ENCODE measurements around the gene GNB5. TPM values are rescaled to one million over a fixed set of nuclear protein-coding genes. Genes with fewer than 3 reads are reported as not detected.

Gene GNB5
- total and polyA plus RNA-seq, 8 donors = 11.3 to 18.9 (median 14.5) TPM

GRCh38 chr15:52214553-52214952, 23.4 kb upstream of the GNB5 start:
- H3K27ac ChIP-seq = no peak overlapping the region
- no peak overlapping the region for H3K4me3 ChIP-seq
- H3K36me3 ChIP-seq = peaks cover 0 to 44% of the 10 kb centered on the region in 2 donors
- intact Hi-C loops (cut with DNase I) = no loop called here
- H3K9me3 ChIP-seq = no peaks in the 10 kb centered on the region
- no peak for DNase-seq
- no peaks in the 10 kb centered on the region for H3K4me1 ChIP-seq
- TF ChIP-seq CTCF (IDR thresholded peaks at IDR 0.05) = no peak
- ATAC-seq = no peak
- no peaks in the 10 kb centered on the region for H3K27me3 ChIP-seq

GRCh38 chr15:52213206-52213605, 22.0 kb upstream of the GNB5 start:
- no peaks in the 10 kb centered on the region for H3K9me3 ChIP-seq
- no peak overlapping the region for H3K4me3 ChIP-seq
- H3K27ac ChIP-seq = no peak overlapping the region
- intact Hi-C loops (cut with DNase I) = no loop called here
- no peaks in the 10 kb centered on the region for H3K27me3 ChIP-seq
- peaks cover 0 to 36% of the 10 kb centered on the region in 2 donors for H3K36me3 ChIP-seq
- H3K4me1 ChIP-seq = no peaks in the 10 kb centered on the region
- no peak for DNase-seq
- no peak for ATAC-seq
- TF ChIP-seq CTCF (IDR thresholded peaks at IDR 0.05) = no peak

DNA sequence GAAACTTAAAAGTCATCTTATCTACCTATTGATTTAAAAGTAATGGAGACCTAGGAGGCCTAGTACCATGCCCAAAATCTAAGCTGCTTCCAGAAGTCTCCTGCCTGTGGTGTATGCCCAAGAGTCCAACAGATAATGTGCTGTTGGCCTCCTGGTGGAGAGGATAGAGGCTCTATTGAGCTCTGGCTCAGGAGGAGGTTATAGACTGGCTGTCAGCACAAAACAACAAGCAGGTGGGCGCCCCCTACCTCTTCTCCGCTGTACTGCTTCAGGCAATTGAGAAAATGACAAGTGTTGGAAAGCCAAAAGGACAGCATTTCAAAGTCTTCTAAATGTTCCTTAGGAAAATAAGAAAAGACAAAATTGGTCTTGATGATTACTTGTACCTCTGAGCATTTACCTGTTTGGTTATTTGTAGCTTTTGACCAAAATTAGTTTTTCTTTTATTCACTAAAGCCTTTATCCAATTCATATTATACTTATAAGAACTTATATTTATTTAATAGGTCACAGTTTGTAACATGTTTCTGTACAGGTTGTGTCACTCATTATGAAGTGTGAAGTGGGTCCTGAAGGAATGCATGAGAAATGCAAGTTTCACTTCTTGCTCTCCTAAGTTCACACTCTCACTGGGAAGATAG, 17.2 kb upstream of the GNB5 start:
- Histone ChIP-seq H3K9me3 (no peaks in the 10 kb centered on the region), H3K27ac (no peak overlapping the region), H3K4me1 (no peaks in the 10 kb centered on the region), H3K36me3 (peaks cover 0 to 38% of the 10 kb centered on the region in 2 donors), H3K4me3 (no peak overlapping the region), H3K27me3 (no peaks in the 10 kb centered on the region)
- DNase-seq (peak in 1 of 4 donors; percentile 21), ATAC-seq (peak; percentile 83)
- intact Hi-C loops (cut with DNase I) = no loop called here
- peak; percentile 52 to 55 for TF ChIP-seq CTCF (IDR thresholded peaks at IDR 0.05)

- DNase-seq = no peak
- H3K9me3 ChIP-seq = no peaks in the 10 kb centered on the region
- H3K36me3 ChIP-seq = peaks cover 0 to 29% of the 10 kb centered on the region in 2 donors
- no peaks in the 10 kb centered on the region for H3K4me1 ChIP-seq
- H3K4me3 ChIP-seq = no peak overlapping the region
- H3K27ac ChIP-seq = no peak overlapping the region
- intact Hi-C loops (cut with DNase I) = no loop called here
- ATAC-seq = no peak
- no peaks in the 10 kb centered on the region for H3K27me3 ChIP-seq
- TF ChIP-seq CTCF (IDR thresholded peaks at IDR 0.05) = no peak
These were observed 16.0 kb upstream of the GNB5 start for GRCh38 chr15:52207191-52207590.

DNA sequence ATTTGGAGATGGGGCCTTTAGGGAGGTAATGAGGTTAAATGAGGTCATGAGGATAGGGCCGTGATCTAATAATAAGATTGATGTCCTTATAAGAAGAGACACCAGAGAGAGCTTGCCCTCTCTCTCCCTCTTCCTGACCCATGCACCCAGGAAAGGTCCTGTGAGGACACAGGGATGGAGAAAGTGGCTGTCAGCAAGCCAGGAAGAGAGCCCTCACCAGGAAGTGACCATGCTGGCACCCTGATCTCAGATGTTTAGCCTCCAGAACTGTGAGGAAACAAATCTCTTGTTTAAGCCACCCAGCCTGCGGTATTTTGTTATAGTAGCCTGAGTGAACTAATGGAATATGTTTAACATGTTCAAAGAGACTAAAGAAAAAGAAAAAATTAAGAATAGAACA, 15.3 kb upstream of the GNB5 start:
- no peaks in the 10 kb centered on the region for H3K9me3 ChIP-seq
- no peak for ATAC-seq
- peaks cover 0 to 22% of the 10 kb centered on the region in 2 donors for H3K36me3 ChIP-seq
- no peaks in the 10 kb centered on the region for H3K27me3 ChIP-seq
- TF ChIP-seq CTCF (IDR thresholded peaks at IDR 0.05) = no peak
- DNase-seq = no peak
- intact Hi-C loops (cut with DNase I) = no loop called here
- H3K4me1 ChIP-seq = no peaks in the 10 kb centered on the region
- no peak overlapping the region for H3K4me3 ChIP-seq
- H3K27ac ChIP-seq = no peak overlapping the region
